Body of pancreas (tissue), 4 donors: ENCODE measurements around the gene ANTKMT. TPM values are rescaled to one million over a fixed set of nuclear protein-coding genes. Genes with fewer than 3 reads are reported as not detected.
A peak's percentile ranks its signal among the peaks of the same experiment; 100 is the strongest.

Source experiments
- ATAC-seq: fragments of 150-250 bp; one replicate; pipeline ENCODE4 v1.9.1; 2016
- DNase-seq, 4 donors: peaks; one replicate each; pipeline ENCODE4 v3.0.0-alpha.2; 2019
- H3K27ac ChIP-seq, 4 donors: fragments of 200-600 bp; sonication (generic); 1 replicate in 3 of 4; 2 replicates in 1 of 4; pipeline versions ENCODE4 v1.5.1 to v1.6.1; 2016 to 2019; ENCODE audit warnings: mild to moderate bottlenecking in 1 of 4, mixed read lengths in 1 of 4, moderate library complexity in 1 of 4
- H3K27me3 ChIP-seq, 2 donors: fragments of 200-600 bp; sonication (generic); one replicate each; pipeline ENCODE4 v1.6.0; 2016; ENCODE audit warnings: mild to moderate bottlenecking in 1 of 2
- H3K36me3 ChIP-seq, 2 donors: fragments of 200-600 bp; sonication (generic); replicated peaks in 1 of 2; 2 replicates each; pipeline ENCODE4 v1.5.1; 2016; ENCODE audit warnings: low read depth in 2 of 2; ENCODE audit not compliant: insufficient read depth in 1 of 2
- H3K4me1 ChIP-seq: fragments of 200-600 bp; sonication (generic); one replicate; pipeline ENCODE4 v1.6.0; 2016
- H3K4me3 ChIP-seq, 2 donors: fragments of 200-600 bp; sonication (generic); 1 replicate in 1 of 2; 2 replicates in 1 of 2; pipeline ENCODE4 v1.5.1; 2016 to 2019
- H3K9me3 ChIP-seq, 3 donors: fragments of 200-600 bp; sonication (generic); 1 replicate in 2 of 3; 2 replicates in 1 of 3; pipeline ENCODE4 v1.5.1; 2016
- CTCF ChIP-seq, 7 experiments: fragments of 450-650 bp in 4 of 7; fragments of 200-600 bp in 3 of 7; sonication (generic) in 3 of 7; IDR thresholded peaks; one replicate each; pipeline ENCODE4 v1.5.1; 2016 to 2019; ENCODE audit warnings: antibody characterized with exemption in 7 of 7
- POLR2A ChIP-seq, 3 donors: fragments of 450-650 bp; IDR thresholded peaks; one replicate each; pipeline ENCODE4 v1.6.1; 2016; ENCODE audit warnings: antibody characterized with exemption in 3 of 3, mild to moderate bottlenecking in 2 of 3
- WGBS, 2 donors: methylation state at CpG; one replicate each; pipeline ENCODE4 v1.1.5; 2017; 5-methylcytosine and 5-hydroxymethylcytosine counted together
- intact Hi-C: fragments of 100-400 bp; cut with DNase I; formaldehyde crosslinking; loops from one replicate; pipeline ENCODE4 v1.15.1; 2023
- total RNA-seq, 2 donors: library from RNA; depleted of rRNA; stranded (reverse); fragments of >200 nt; gene quantifications; one replicate each; pipeline ENCODE4 v1.1.0, GENCODE V29; 2016

ANTKMT gene
- total RNA-seq, 2 donors from 2014 or later, result 71.6 to 189 TPM

GRCh38 chr16:736936-737481 lies 16.1 kb downstream of the ANTKMT start:
- Histone ChIP-seq H3K9me3 (no peaks in the 10 kb centered on the region), H3K4me3 (no peak overlapping the region)
- WGBS, 2 donors, result 93 to 96% methylated on average over 19 to 29 of the region's 29 CpGs

GRCh38 chr16:739560-740458 lies 18.9 kb downstream of the ANTKMT start:
- peak overlapping the region in 1 of 4 donors; percentile 72 for H3K27ac ChIP-seq
- TF ChIP-seq CTCF (IDR thresholded peaks at IDR 0.05) (no peak), POLR2A (IDR thresholded peaks at IDR 0.05) (no peak)
- DNase-seq (no peak), ATAC-seq (no peak)
- no peaks in the 10 kb centered on the region for H3K9me3 ChIP-seq
- H3K36me3 ChIP-seq, result peaks cover 0 to 7% of the 10 kb centered on the region in 2 donors
- H3K27me3 ChIP-seq, result no peaks in the 10 kb centered on the region
- peaks cover 21% of the 10 kb centered on the region for H3K4me1 ChIP-seq
- 41 to 89% methylated on average over 8 to 38 of the region's 38 CpGs for WGBS, 2 donors
- intact Hi-C loops, result no loop called here
- peak overlapping the region; percentile 85 for H3K4me3 ChIP-seq

More at GRCh38 chr16:736936-737481, 16.1 kb downstream of the ANTKMT start:
- no peaks in the 10 kb centered on the region for H3K27me3 ChIP-seq
- no peak overlapping the region for H3K27ac ChIP-seq
- peaks cover 21% of the 10 kb centered on the region for H3K4me1 ChIP-seq
- peaks cover 5 to 13% of the 10 kb centered on the region in 2 donors for H3K36me3 ChIP-seq
- ATAC-seq, result no peak
- intact Hi-C loops, result no loop called here
- no peak for DNase-seq
- TF ChIP-seq POLR2A (IDR thresholded peaks at IDR 0.05), result no peak
- TF ChIP-seq CTCF (IDR thresholded peaks at IDR 0.05), result no peak

DNA sequence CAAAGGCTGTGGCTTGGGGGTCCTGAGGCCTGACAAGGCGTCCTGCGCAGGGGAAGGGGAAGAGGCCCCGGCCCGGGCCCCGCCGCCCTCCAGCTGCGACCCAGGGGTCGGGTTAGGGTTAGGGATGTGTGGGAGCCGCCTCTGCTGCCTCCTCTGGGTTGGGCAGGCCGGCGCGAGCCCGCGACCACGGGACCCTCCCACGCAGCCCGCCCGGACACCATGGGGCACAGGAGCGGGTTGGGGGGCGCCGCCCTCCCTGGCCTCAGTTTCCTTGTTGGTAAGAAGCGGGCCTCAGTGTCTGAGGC lies 19.5 kb downstream of the ANTKMT start:
- intact Hi-C loops, result no loop called here
- Histone ChIP-seq H3K4me1 (peaks cover 21% of the 10 kb centered on the region), H3K36me3 (peaks cover 0 to 7% of the 10 kb centered on the region in 2 donors), H3K27me3 (no peaks in the 10 kb centered on the region), H3K27ac (peak overlapping the region in 3 of 4 donors; percentile 72 to 86 (median 77)), H3K4me3 (peak overlapping the region; percentile 85), H3K9me3 (no peaks in the 10 kb centered on the region)
- TF ChIP-seq CTCF (IDR thresholded peaks at IDR 0.05), result no peak
- ATAC-seq (peak; percentile 8), DNase-seq (no peak)
- 1% methylated on average over 22 of the region's 22 CpGs; no CpG with 5 or more reads in 1 of the 2 donors for WGBS, 2 donors

GRCh38 chr16:740764-741505 lies 20.0 kb downstream of the ANTKMT start, which contains the start of gene CIAO3:
TSS of gene CIAO3 (minus strand) at chr16:740997. CDS start at chr16:740985, 12 bp downstream.
- Histone ChIP-seq H3K9me3 (no peaks in the 10 kb centered on the region), H3K36me3 (peaks cover 0 to 7% of the 10 kb centered on the region in 2 donors), H3K27ac (peak within 1 kb of the TSS; percentile 56 to 86 (median 74)), H3K4me3 (peak within 1 kb of the TSS; percentile 85), H3K4me1 (peaks cover 21% of the 10 kb centered on the region), H3K27me3 (no peaks in the 10 kb centered on the region)
- 0 to 1% methylated on average over 13 to 66 of the region's 79 CpGs for WGBS, 2 donors
- TF ChIP-seq POLR2A (IDR thresholded peaks at IDR 0.05) (peak; percentile 49 to 82 (median 76)), CTCF (IDR thresholded peaks at IDR 0.05) (peak; percentile 88 to 98 (median 91))
- intact Hi-C loops, result no loop called here
- peak; percentile 91 to 93 (median 92) for DNase-seq
- peak; percentile 97 for ATAC-seq
